HCT116 (cell line): ENCODE data around the gene SAPCD2. TPM values are rescaled to one million over a fixed set of nuclear protein-coding genes. Genes with fewer than 3 reads are reported as not detected.

Source experiments
- ATAC-seq: fragments of 200-7000 bp; cut with Tn5 transposase; 2 replicates; pipeline ENCODE4 v1.9.1; 2020; ENCODE audit warnings: mild to moderate bottlenecking, moderate library complexity
- BruUV-seq: library from RNA; stranded (reverse); fragments of 400-500 nt; replicated peaks from 2 replicates; lab custom pipeline; 2021; lab: Mats Ljungman, UMichigan
- CTCF ChIA-PET: fragments of 300-600 bp; sonication (Branson Sonifier 250); formaldehyde crosslinking; loops from one replicate; lab custom pipeline; 2021; ENCODE audit warnings: antibody characterized with exemption; lab: Charles Lee
- POLR2A ChIA-PET: fragments of 300-600, 350-600 bp; sonication (Branson Sonifier 250); formaldehyde crosslinking; loops from one replicate; lab custom pipeline; 2021; ENCODE audit warnings: antibody characterized with exemption; lab: Charles Lee
- RAD21 ChIA-PET, 2 experiments: fragments of 300-600 bp; sonication (Branson Sonifier 250); formaldehyde crosslinking; loops; one replicate each; lab custom pipeline; 2023; ENCODE audit warnings: low total read pairs in 2 of 2; ENCODE audit not compliant: uncharacterized antibody in 2 of 2, unreplicated experiment in 2 of 2, low non-redundant PET in 1 of 2; lab: Charles Lee
- DNase-seq: peaks from one replicate; pipeline ENCODE4 v3.0.0-alpha.2; 2010; ENCODE audit warnings: low read depth, low spot score
- H2AFZ ChIP-seq: fragments of 200-600 bp; shearing (Covaris generic), sonication (generic); 2 replicates; pipeline ENCODE4 v1.6.1; 2017; ENCODE audit warnings: low read depth, mixed run types, mixed read lengths, antibody characterized with exemption, low read length; ENCODE audit not compliant: poor library complexity, severe bottlenecking
- H3K27ac ChIP-seq: 2 replicates; pipeline ENCODE4 v1.5.1; 2012; ENCODE audit warnings: low read depth, low read length
- H3K27me3 ChIP-seq: fragments of 200-600 bp; sonication (generic); 2 replicates; pipeline ENCODE4 v1.6.1; 2016; ENCODE audit warnings: mixed run types, low read length, mixed read lengths; ENCODE audit not compliant: insufficient read depth
- H3K36me3 ChIP-seq, 2 experiments: fragments of 200-500 bp in 1 of 2; fragments of 200-600 bp in 1 of 2; sonication (Bioruptor generic) in 1 of 2; sonication (generic) in 1 of 2; 2 replicates each; pipeline versions ENCODE4 v1.5.1 to v1.6.1; 2014 to 2016; ENCODE audit warnings: low read length in 2 of 2, inconsistent platforms in 1 of 2, mixed read lengths in 1 of 2, mixed run types in 1 of 2; ENCODE audit not compliant: insufficient read depth in 2 of 2, control insufficient read depth in 1 of 2
- H3K4me1 ChIP-seq, 2 experiments: fragments of 200-600 bp in 1 of 2; sonication (generic) in 1 of 2; 2 replicates each; pipeline versions ENCODE4 v1.5.1 to v1.6.1; 2012 to 2017; ENCODE audit warnings: low read length in 2 of 2, inconsistent platforms in 1 of 2, mild to moderate bottlenecking in 1 of 2, mixed read lengths in 1 of 2, mixed run types in 1 of 2, moderate library complexity in 1 of 2; ENCODE audit not compliant: insufficient read depth in 2 of 2, control insufficient read depth in 1 of 2
- H3K4me2 ChIP-seq: fragments of 200-600 bp; sonication (generic); 2 replicates; pipeline ENCODE4 v1.6.1; 2017; ENCODE audit warnings: mixed run types, low read length, mixed read lengths
- H3K4me3 ChIP-seq, 2 experiments: fragments of 200-600 bp in 1 of 2; sonication (generic) in 1 of 2; replicated peaks in 1 of 2; 2 replicates each; pipeline ENCODE4 v1.5.1; 2011 to 2016; ENCODE audit warnings: low read length in 2 of 2, control low read depth in 1 of 2, low read depth in 1 of 2, mild to moderate bottlenecking in 1 of 2, mixed read lengths in 1 of 2, mixed run types in 1 of 2
- H3K79me2 ChIP-seq: fragments of 200-600 bp; sonication (generic); 2 replicates; pipeline ENCODE4 v1.6.1; 2017; ENCODE audit warnings: mild to moderate bottlenecking, mixed run types, low read length, moderate library complexity, mixed read lengths; ENCODE audit not compliant: insufficient read depth
- H3K9ac ChIP-seq: fragments of 200-600 bp; sonication (generic); 2 replicates; pipeline ENCODE4 v1.6.1; 2016; ENCODE audit warnings: low read length, mixed read lengths
- H3K9me2 ChIP-seq: fragments of 200-600 bp; sonication (generic), shearing (Covaris generic); 2 replicates; pipeline ENCODE4 v1.6.1; 2017; ENCODE audit warnings: mixed run types, mild to moderate bottlenecking, moderate library complexity; ENCODE audit not compliant: insufficient read depth
- H3K9me3 ChIP-seq, 2 experiments: fragments of 200-500 bp in 1 of 2; fragments of 200-600 bp in 1 of 2; sonication (Bioruptor generic) in 1 of 2; sonication (generic) in 1 of 2; 2 replicates each; pipeline ENCODE4 v1.6.1; 2014 to 2017; ENCODE audit warnings: low read length in 2 of 2, mixed read lengths in 2 of 2, inconsistent platforms in 1 of 2, low read depth in 1 of 2, mild to moderate bottlenecking in 1 of 2, mixed run types in 1 of 2, moderate library complexity in 1 of 2; ENCODE audit not compliant: control insufficient read depth in 1 of 2, insufficient read depth in 1 of 2
- H4K20me1 ChIP-seq: fragments of 200-600 bp; sonication (generic), shearing (Covaris generic); 2 replicates; pipeline ENCODE4 v1.6.1; 2017; ENCODE audit warnings: mixed run types, mild to moderate bottlenecking, moderate library complexity; ENCODE audit not compliant: insufficient read depth
- ATF3 ChIP-seq: IDR thresholded peaks from 2 replicates; pipeline ENCODE4 v1.6.1; 2012
- CBX3 ChIP-seq: IDR thresholded peaks from 2 replicates; pipeline ENCODE4 v1.6.1; 2012; ENCODE audit warnings: low read depth
- CEBPB ChIP-seq: IDR thresholded peaks from 2 replicates; pipeline ENCODE4 v1.6.1; 2012; ENCODE audit warnings: low read depth
- CTCF ChIP-seq, 3 experiments: fragments of 200-600 bp in 1 of 3; sonication (generic) in 1 of 3; IDR thresholded peaks in 2 of 3; conservative IDR thresholded peaks in 1 of 3; 2 replicates each; pipeline ENCODE4 v1.5.1; 2012 to 2017; ENCODE audit warnings: low read depth in 2 of 3, low read length in 2 of 3, antibody characterized with exemption in 1 of 3, borderline replicate concordance in 1 of 3, control low read depth in 1 of 3, mild to moderate bottlenecking in 1 of 3, mixed read lengths in 1 of 3, mixed run types in 1 of 3, moderate library complexity in 1 of 3; ENCODE audit not compliant: insufficient read depth in 1 of 3
- EGR1 ChIP-seq: IDR thresholded peaks from 2 replicates; pipeline ENCODE4 v1.6.1; 2012; ENCODE audit warnings: low read depth
- ELF1 ChIP-seq: IDR thresholded peaks from 2 replicates; pipeline ENCODE4 v1.6.1; 2012; ENCODE audit warnings: low read depth, borderline replicate concordance
- EZH2 ChIP-seq: fragments of 200-600 bp; sonication (generic); IDR thresholded peaks from 2 replicates; pipeline ENCODE4 v1.6.1; 2017; ENCODE audit warnings: antibody characterized with exemption, mixed run types
- EZH2phosphoT487 ChIP-seq: fragments of 200-600 bp; IDR thresholded peaks from 2 replicates; pipeline ENCODE4 v1.6.1; 2018; ENCODE audit warnings: antibody characterized with exemption, borderline replicate concordance
- FOSL1 ChIP-seq: IDR thresholded peaks from 2 replicates; pipeline ENCODE4 v1.6.1; 2012; ENCODE audit warnings: low read depth
- MAX ChIP-seq: IDR thresholded peaks from 2 replicates; pipeline ENCODE4 v1.6.1; 2012
- POLR2A ChIP-seq: IDR thresholded peaks from 2 replicates; pipeline ENCODE4 v1.7.0; 2011; ENCODE audit warnings: borderline replicate concordance; ENCODE audit not compliant: insufficient read depth, insufficient read length; ENCODE audit errors: extremely low read depth
- RAD21 ChIP-seq: IDR thresholded peaks from 2 replicates; pipeline ENCODE4 v1.6.1; 2012; ENCODE audit warnings: low read depth, mild to moderate bottlenecking
- SIN3A ChIP-seq: IDR thresholded peaks from 2 replicates; pipeline ENCODE4 v1.6.1; 2012; ENCODE audit warnings: low read depth
- SP1 ChIP-seq: IDR thresholded peaks from 2 replicates; pipeline ENCODE4 v1.6.1; 2012; ENCODE audit warnings: low read depth
- SRF ChIP-seq: IDR thresholded peaks from 2 replicates; pipeline ENCODE4 v1.6.1; 2012; ENCODE audit warnings: low read depth
- TCF7L2 ChIP-seq: IDR thresholded peaks from 2 replicates; pipeline ENCODE4 v1.7.0; 2011; ENCODE audit warnings: borderline replicate concordance, inconsistent platforms; ENCODE audit not compliant: insufficient read depth, insufficient read length; ENCODE audit errors: extremely low read depth
- YY1 ChIP-seq: IDR thresholded peaks from 2 replicates; pipeline ENCODE4 v1.6.1; 2011; ENCODE audit warnings: low read length, low read depth, moderate library complexity, mild to moderate bottlenecking; ENCODE audit not compliant: insufficient replicate concordance; ENCODE audit errors: extremely low read depth
- ZBTB33 ChIP-seq: IDR thresholded peaks from 2 replicates; pipeline ENCODE4 v1.6.1; 2011; ENCODE audit warnings: mild to moderate bottlenecking, low read length, moderate library complexity; ENCODE audit not compliant: insufficient replicate concordance; ENCODE audit errors: extremely low read depth
- ZFX ChIP-seq: fragments of 450-650 bp; IDR thresholded peaks from 2 replicates; pipeline ENCODE4 v1.6.1; 2017
- ZNF274 ChIP-seq: fragments of 200-500 bp; sonication (Bioruptor generic); IDR thresholded peaks from 2 replicates; pipeline ENCODE4 v1.6.1; 2014; ENCODE audit warnings: mild to moderate bottlenecking, low read depth, low read length, inconsistent platforms
- intact Hi-C: fragments of 100-400 bp; cut with micrococcal nuclease; formaldehyde crosslinking; loops from 2 replicates; pipeline ENCODE4 v1.10.0; 2022
- total RNA-seq: library from RNA; stranded (reverse); gene quantifications from one replicate; pipeline ENCODE4 v1.2.1, GENCODE V29; 2021; ENCODE audit not compliant: unreplicated experiment

The SAPCD2 gene
- total RNA-seq, 1 experiment from 2014 or later: 71.7 TPM

GRCh38 chr9:137040568-137040967 lies 29.8 kb downstream of the SAPCD2 start:
- Histone ChIP-seq H3K9ac (no peak overlapping the region), H3K36me3 (peaks cover 3 to 7% of the 10 kb centered on the region in 2 experiments; a peak in 2 of 4 replicates), H3K9me3 (no peaks in the 10 kb centered on the region), H3K27me3 (no peaks in the 10 kb centered on the region), H3K79me2 (peaks cover 24% of the 10 kb centered on the region; the same call in 1 of the 2 replicates), H2AFZ (no peak overlapping the region), H3K27ac (no peak overlapping the region), H3K9me2 (no peaks in the 10 kb centered on the region), H3K4me1 (peaks cover 12 to 22% of the 10 kb centered on the region in 2 experiments), H3K4me2 (no peak overlapping the region), H3K4me3 (no peak overlapping the region), H4K20me1 (no peaks in the 10 kb centered on the region)
- ChIA-PET CTCF (no interaction called here), RAD21 (no interaction called here), POLR2A (no interaction called here)
- BruUV-seq: no TSS peak
- intact Hi-C loops: no loop called here
- no peak for TF ChIP-seq ZFX
- no peak for TF ChIP-seq SP1
- TF ChIP-seq EGR1: no peak
- no peak for TF ChIP-seq ZNF274
- TF ChIP-seq RAD21: no peak
- no peak for TF ChIP-seq TCF7L2
- no peak for TF ChIP-seq ZBTB33
- no peak for TF ChIP-seq SRF
- no peak for TF ChIP-seq EZH2phosphoT487
- TF ChIP-seq SIN3A: no peak
- TF ChIP-seq CBX3: no peak
- no peak for TF ChIP-seq POLR2A
- no peak for TF ChIP-seq ELF1
- TF ChIP-seq FOSL1: no peak
- no peak for TF ChIP-seq YY1
- no peak for TF ChIP-seq CEBPB
- TF ChIP-seq CTCF (IDR thresholded peaks at IDR 0.05 in 2 of 3, conservative IDR thresholded peaks at IDR 0.05 in 1 of 3; ENCODE audit: borderline replicate concordance in 1 of 3, insufficient read depth in 1 of 3, low read depth in 2 of 3, low read length in 2 of 3): no peak
- TF ChIP-seq MAX: no peak
- TF ChIP-seq ATF3: no peak
- no peak for TF ChIP-seq EZH2
- no peak for ATAC-seq
- no peak for DNase-seq
